ENCODE data around the gene RND1. TPM values are rescaled to one million over a fixed set of nuclear protein-coding genes. Genes with fewer than 3 reads are reported as not detected.

RND1 gene
- total RNA-seq, 2 donors from 2014 or later = 2.5 to 3.4 TPM

DNA sequence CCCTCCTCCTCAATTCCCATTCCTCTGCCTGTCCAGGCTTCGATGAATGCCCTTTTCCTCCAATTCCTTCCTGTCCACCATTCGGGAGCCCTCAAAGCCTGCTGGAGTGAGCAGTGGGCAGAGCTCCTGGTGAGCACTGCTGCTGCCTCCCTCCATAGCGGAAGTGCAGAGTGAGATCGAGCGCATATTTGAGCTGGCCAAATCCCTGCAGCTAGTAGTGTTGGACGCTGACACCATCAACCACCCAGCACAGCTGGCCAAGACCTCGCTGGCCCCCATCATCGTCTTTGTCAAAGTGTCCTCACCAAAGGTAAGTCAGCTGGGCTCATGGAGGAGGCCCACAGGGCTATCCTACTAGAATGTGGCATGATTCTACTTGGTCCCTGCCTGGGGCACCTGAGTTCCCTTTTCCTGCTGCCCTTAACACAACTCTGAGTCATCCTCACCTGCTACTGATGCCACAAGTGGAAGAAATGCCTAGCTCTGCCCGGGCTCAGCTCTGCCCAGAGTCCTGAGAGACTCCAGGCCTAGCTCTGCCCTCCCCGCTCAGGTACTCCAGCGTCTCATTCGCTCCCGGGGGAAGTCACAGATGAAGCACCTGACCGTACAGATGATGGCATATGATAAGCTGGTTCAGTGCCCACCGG, 39.3 kb downstream of the RND1 start:
- no peak for DNase-seq
- Histone ChIP-seq H3K9me3 (no peaks in the 10 kb centered on the region), H3K36me3 (peaks cover 11% of the 10 kb centered on the region), H3K4me3 (no peak overlapping the region), H3K4me1 (no peaks in the 10 kb centered on the region), H3K27ac (no peak overlapping the region), H3K27me3 (no peaks in the 10 kb centered on the region), H3K9ac (ENCODE audit: low read depth in 2 of 2, low read length in 2 of 2) (no peak overlapping the region)
- intact Hi-C loops (cut with DNase I) = no loop called here
- no peak for TF ChIP-seq CTCF (IDR thresholded peaks at IDR 0.05)

DNA sequence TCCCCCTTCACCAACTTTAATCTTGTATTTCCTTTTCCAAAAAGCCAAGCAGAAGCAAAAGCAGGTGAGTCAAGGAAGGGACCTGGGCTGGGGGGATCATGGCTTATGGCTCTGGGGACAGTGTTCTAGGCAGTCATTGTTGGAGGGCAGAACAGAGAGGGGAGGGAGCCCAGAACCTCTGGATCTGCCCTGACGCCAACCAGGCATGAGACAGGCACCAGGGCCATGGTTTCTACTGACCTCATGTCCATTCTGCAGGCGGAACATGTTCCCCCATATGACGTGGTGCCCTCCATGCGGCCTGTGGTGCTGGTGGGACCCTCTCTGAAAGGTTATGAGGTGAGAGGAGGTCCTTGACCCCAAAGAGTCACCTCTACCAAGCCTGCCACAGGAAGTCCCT, 40.8 kb downstream of the RND1 start:
- Histone ChIP-seq H3K9ac (ENCODE audit: low read depth in 2 of 2, low read length in 2 of 2) (no peak overlapping the region), H3K27me3 (no peaks in the 10 kb centered on the region), H3K9me3 (no peaks in the 10 kb centered on the region), H3K4me3 (no peak overlapping the region), H3K27ac (no peak overlapping the region), H3K4me1 (no peaks in the 10 kb centered on the region), H3K36me3 (peaks cover 2% of the 10 kb centered on the region)
- no peak for TF ChIP-seq CTCF (IDR thresholded peaks at IDR 0.05)
- intact Hi-C loops (cut with DNase I) = no loop called here
- no peak for DNase-seq

DNA sequence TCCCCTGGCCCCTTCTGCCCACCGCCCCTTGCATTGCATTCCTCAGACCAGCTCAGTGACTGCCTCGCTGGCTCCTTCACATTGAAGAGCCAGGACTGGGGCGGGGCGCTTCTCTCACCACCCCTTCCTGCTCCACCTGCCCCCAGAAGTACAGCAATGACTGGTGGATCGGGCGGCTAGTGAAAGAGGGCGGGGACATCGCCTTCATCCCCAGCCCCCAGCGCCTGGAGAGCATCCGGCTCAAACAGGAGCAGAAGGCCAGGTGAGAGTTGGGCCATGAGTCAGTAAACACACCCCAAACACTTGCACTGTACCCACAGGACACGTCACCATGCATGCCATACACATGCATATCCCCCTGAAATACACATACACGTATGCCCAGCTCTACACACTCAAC, 41.6 kb downstream of the RND1 start:
- H3K9ac ChIP-seq (ENCODE audit: low read depth in 2 of 2, low read length in 2 of 2) = no peak overlapping the region
- no peaks in the 10 kb centered on the region for H3K4me1 ChIP-seq
- H3K36me3 ChIP-seq = no peaks in the 10 kb centered on the region
- no peaks in the 10 kb centered on the region for H3K9me3 ChIP-seq
- intact Hi-C loops (cut with DNase I) = no loop called here
- no peak overlapping the region for H3K27ac ChIP-seq
- H3K4me3 ChIP-seq = no peak overlapping the region
- TF ChIP-seq CTCF (IDR thresholded peaks at IDR 0.05) = no peak
- no peaks in the 10 kb centered on the region for H3K27me3 ChIP-seq
- peak; percentile 45 for DNase-seq

GRCh38 chr12:48823281-48823680, 42.4 kb downstream of the RND1 start:
- no peak for TF ChIP-seq CTCF (IDR thresholded peaks at IDR 0.05)
- intact Hi-C loops (cut with DNase I) = no loop called here
- H3K4me3 ChIP-seq = no peak overlapping the region
- no peak overlapping the region for H3K9ac ChIP-seq (ENCODE audit: low read depth in 2 of 2, low read length in 2 of 2)
- H3K27ac ChIP-seq = no peak overlapping the region
- H3K4me1 ChIP-seq = no peaks in the 10 kb centered on the region
- no peaks in the 10 kb centered on the region for H3K9me3 ChIP-seq
- no peak for DNase-seq
- H3K36me3 ChIP-seq = no peaks in the 10 kb centered on the region
- no peaks in the 10 kb centered on the region for H3K27me3 ChIP-seq

GRCh38 chr12:48822711-48823110, 43.0 kb downstream of the RND1 start:
- no peak overlapping the region for H3K4me3 ChIP-seq
- DNase-seq = no peak
- no peaks in the 10 kb centered on the region for H3K36me3 ChIP-seq
- no peaks in the 10 kb centered on the region for H3K4me1 ChIP-seq
- no peaks in the 10 kb centered on the region for H3K9me3 ChIP-seq
- H3K9ac ChIP-seq (ENCODE audit: low read depth in 2 of 2, low read length in 2 of 2) = no peak overlapping the region
- no peak overlapping the region for H3K27ac ChIP-seq
- TF ChIP-seq CTCF (IDR thresholded peaks at IDR 0.05) = no peak
- intact Hi-C loops (cut with DNase I) = no loop called here
- no peaks in the 10 kb centered on the region for H3K27me3 ChIP-seq
